ENCODE measurements around the gene ECE2.

Gene ECE2

GRCh38 chr3:184305577-184305976 is 29.8 kb downstream of the ECE2 start:
- Histone ChIP-seq H3K9ac (ENCODE audit: low read length) (no peak overlapping the region), H3K36me3 (ENCODE audit: control insufficient read depth, insufficient read depth, low read length, severe bottlenecking) (peaks cover 90% of the 10 kb centered on the region), H3K9me3 (ENCODE audit: control insufficient read depth, low read length) (no peaks in the 10 kb centered on the region), H3K4me3 (ENCODE audit: low read length) (no peak overlapping the region), H3K4me1 (ENCODE audit: control insufficient read depth, insufficient read depth, low read length) (peaks cover 3% of the 10 kb centered on the region), H3K27me3 (replicated peaks; ENCODE audit: control insufficient read depth, insufficient read depth, low read length) (no peaks in the 10 kb centered on the region)
- no peak for DNase-seq (ENCODE audit: low read depth)

GRCh38 chr3:184306341-184306972 is 30.6 kb downstream of the ECE2 start:
- H3K4me1 ChIP-seq (ENCODE audit: control insufficient read depth, insufficient read depth, low read length) = no peaks in the 10 kb centered on the region
- DNase-seq (ENCODE audit: low read depth) = no peak
- no peaks in the 10 kb centered on the region for H3K9me3 ChIP-seq (ENCODE audit: control insufficient read depth, low read length)
- H3K27me3 ChIP-seq (replicated peaks; ENCODE audit: control insufficient read depth, insufficient read depth, low read length) = no peaks in the 10 kb centered on the region
- no peak overlapping the region for H3K9ac ChIP-seq (ENCODE audit: low read length)
- H3K36me3 ChIP-seq (ENCODE audit: control insufficient read depth, insufficient read depth, low read length, severe bottlenecking) = peaks cover 85% of the 10 kb centered on the region
- H3K4me3 ChIP-seq (ENCODE audit: low read length) = no peak overlapping the region

- Histone ChIP-seq H3K9me3 (ENCODE audit: control insufficient read depth, low read length) (no peaks in the 10 kb centered on the region), H3K27me3 (replicated peaks; ENCODE audit: control insufficient read depth, insufficient read depth, low read length) (no peaks in the 10 kb centered on the region), H3K9ac (ENCODE audit: low read length) (no peak overlapping the region), H3K36me3 (ENCODE audit: control insufficient read depth, insufficient read depth, low read length, severe bottlenecking) (peaks cover 70% of the 10 kb centered on the region), H3K4me3 (ENCODE audit: low read length) (no peak overlapping the region), H3K4me1 (ENCODE audit: control insufficient read depth, insufficient read depth, low read length) (no peaks in the 10 kb centered on the region)
- no peak for DNase-seq (ENCODE audit: low read depth)
These were observed 32.1 kb downstream of the ECE2 start for GRCh38 chr3:184307915-184308314.

GRCh38 chr3:184308744-184309143 is 32.9 kb downstream of the ECE2 start:
- H3K4me1 ChIP-seq (ENCODE audit: control insufficient read depth, insufficient read depth, low read length) = no peaks in the 10 kb centered on the region
- H3K36me3 ChIP-seq (ENCODE audit: control insufficient read depth, insufficient read depth, low read length, severe bottlenecking) = peaks cover 62% of the 10 kb centered on the region
- H3K9me3 ChIP-seq (ENCODE audit: control insufficient read depth, low read length) = no peaks in the 10 kb centered on the region

GRCh38 chr3:184311633-184312032 is 35.8 kb downstream of the ECE2 start:
- Histone ChIP-seq H3K4me3 (ENCODE audit: low read length) (no peak overlapping the region), H3K36me3 (ENCODE audit: control insufficient read depth, insufficient read depth, low read length, severe bottlenecking) (peaks cover 33% of the 10 kb centered on the region), H3K4me1 (ENCODE audit: control insufficient read depth, insufficient read depth, low read length) (peaks cover 2% of the 10 kb centered on the region), H3K27me3 (replicated peaks; ENCODE audit: control insufficient read depth, insufficient read depth, low read length) (no peaks in the 10 kb centered on the region), H3K9me3 (ENCODE audit: control insufficient read depth, low read length) (no peaks in the 10 kb centered on the region), H3K9ac (ENCODE audit: low read length) (peak overlapping the region; percentile 29)
- no peak for DNase-seq (ENCODE audit: low read depth)

More at GRCh38 chr3:184308744-184309143, 32.9 kb downstream of the ECE2 start:
- no peak for DNase-seq (ENCODE audit: low read depth)
- no peak overlapping the region for H3K9ac ChIP-seq (ENCODE audit: low read length)
- H3K27me3 ChIP-seq (replicated peaks; ENCODE audit: control insufficient read depth, insufficient read depth, low read length) = no peaks in the 10 kb centered on the region
- no peak overlapping the region for H3K4me3 ChIP-seq (ENCODE audit: low read length)

GRCh38 chr3:184314363-184314699 is 38.5 kb downstream of the ECE2 start, which contains the start of gene EIF4G1:
EIF4G1 (plus strand) TSS chr3:184314606; CDS start chr3:184315797, 1,191 bp downstream.
- Histone ChIP-seq H3K36me3 (ENCODE audit: control insufficient read depth, insufficient read depth, low read length, severe bottlenecking) (peaks cover 27% of the 10 kb centered on the region), H3K9me3 (ENCODE audit: control insufficient read depth, low read length) (no peaks in the 10 kb centered on the region), H3K27me3 (replicated peaks; ENCODE audit: control insufficient read depth, insufficient read depth, low read length) (no peaks in the 10 kb centered on the region), H3K9ac (ENCODE audit: low read length) (peak within 1 kb of the TSS; percentile 100), H3K4me3 (ENCODE audit: low read length) (peak within 1 kb of the TSS; percentile 100), H3K4me1 (ENCODE audit: control insufficient read depth, insufficient read depth, low read length) (peaks cover 26% of the 10 kb centered on the region)
- peak; percentile 97 for DNase-seq (ENCODE audit: low read depth)

GRCh38 chr3:184314700-184315542 is 39.1 kb downstream of the ECE2 start:
- peak overlapping the region; percentile 100 for H3K9ac ChIP-seq (ENCODE audit: low read length)
- peak overlapping the region; percentile 100 for H3K4me3 ChIP-seq (ENCODE audit: low read length)
- peaks cover 31% of the 10 kb centered on the region for H3K4me1 ChIP-seq (ENCODE audit: control insufficient read depth, insufficient read depth, low read length)
- H3K27me3 ChIP-seq (replicated peaks; ENCODE audit: control insufficient read depth, insufficient read depth, low read length) = no peaks in the 10 kb centered on the region
- H3K36me3 ChIP-seq (ENCODE audit: control insufficient read depth, insufficient read depth, low read length, severe bottlenecking) = peaks cover 25% of the 10 kb centered on the region
- peak; percentile 89 for DNase-seq (ENCODE audit: low read depth)
- H3K9me3 ChIP-seq (ENCODE audit: control insufficient read depth, low read length) = no peaks in the 10 kb centered on the region

- H3K9ac ChIP-seq (ENCODE audit: low read length) = peak overlapping the region; percentile 100
- peaks cover 24% of the 10 kb centered on the region for H3K36me3 ChIP-seq (ENCODE audit: control insufficient read depth, insufficient read depth, low read length, severe bottlenecking)
- H3K4me1 ChIP-seq (ENCODE audit: control insufficient read depth, insufficient read depth, low read length) = peaks cover 36% of the 10 kb centered on the region
- H3K4me3 ChIP-seq (ENCODE audit: low read length) = peak overlapping the region; percentile 100
- no peaks in the 10 kb centered on the region for H3K27me3 ChIP-seq (replicated peaks; ENCODE audit: control insufficient read depth, insufficient read depth, low read length)
- no peak for DNase-seq (ENCODE audit: low read depth)
- no peaks in the 10 kb centered on the region for H3K9me3 ChIP-seq (ENCODE audit: control insufficient read depth, low read length)
These were observed 39.7 kb downstream of the ECE2 start for GRCh38 chr3:184315543-184315867.

GRCh38 chr3:184315871-184316661 is 40.2 kb downstream of the ECE2 start:
- H3K36me3 ChIP-seq (ENCODE audit: control insufficient read depth, insufficient read depth, low read length, severe bottlenecking) = peaks cover 29% of the 10 kb centered on the region
- peak overlapping the region; percentile 100 for H3K9ac ChIP-seq (ENCODE audit: low read length)
- H3K9me3 ChIP-seq (ENCODE audit: control insufficient read depth, low read length) = no peaks in the 10 kb centered on the region
- H3K4me1 ChIP-seq (ENCODE audit: control insufficient read depth, insufficient read depth, low read length) = peaks cover 41% of the 10 kb centered on the region
- H3K4me3 ChIP-seq (ENCODE audit: low read length) = peak overlapping the region; percentile 100
- DNase-seq (ENCODE audit: low read depth) = peak; percentile 52
- no peaks in the 10 kb centered on the region for H3K27me3 ChIP-seq (replicated peaks; ENCODE audit: control insufficient read depth, insufficient read depth, low read length)

- H3K36me3 ChIP-seq (ENCODE audit: control insufficient read depth, insufficient read depth, low read length, severe bottlenecking) = peaks cover 37% of the 10 kb centered on the region
- no peaks in the 10 kb centered on the region for H3K9me3 ChIP-seq (ENCODE audit: control insufficient read depth, low read length)
- peak overlapping the region; percentile 100 for H3K9ac ChIP-seq (ENCODE audit: low read length)
- H3K4me3 ChIP-seq (ENCODE audit: low read length) = peak overlapping the region; percentile 100
- peaks cover 49% of the 10 kb centered on the region for H3K4me1 ChIP-seq (ENCODE audit: control insufficient read depth, insufficient read depth, low read length)
- no peaks in the 10 kb centered on the region for H3K27me3 ChIP-seq (replicated peaks; ENCODE audit: control insufficient read depth, insufficient read depth, low read length)
- DNase-seq (ENCODE audit: low read depth) = no peak
These were observed 41.0 kb downstream of the ECE2 start for GRCh38 chr3:184316792-184317191.

GRCh38 chr3:184317201-184317600 is 41.4 kb downstream of the ECE2 start:
- Histone ChIP-seq H3K4me3 (ENCODE audit: low read length) (peak overlapping the region; percentile 100), H3K36me3 (ENCODE audit: control insufficient read depth, insufficient read depth, low read length, severe bottlenecking) (peaks cover 41% of the 10 kb centered on the region), H3K4me1 (ENCODE audit: control insufficient read depth, insufficient read depth, low read length) (peaks cover 53% of the 10 kb centered on the region), H3K9ac (ENCODE audit: low read length) (peak overlapping the region; percentile 100), H3K27me3 (replicated peaks; ENCODE audit: control insufficient read depth, insufficient read depth, low read length) (no peaks in the 10 kb centered on the region), H3K9me3 (ENCODE audit: control insufficient read depth, low read length) (no peaks in the 10 kb centered on the region)
- DNase-seq (ENCODE audit: low read depth) = no peak
